ENCODE results near the gene PLEKHF1.

PLEKHF1 gene

DNA sequence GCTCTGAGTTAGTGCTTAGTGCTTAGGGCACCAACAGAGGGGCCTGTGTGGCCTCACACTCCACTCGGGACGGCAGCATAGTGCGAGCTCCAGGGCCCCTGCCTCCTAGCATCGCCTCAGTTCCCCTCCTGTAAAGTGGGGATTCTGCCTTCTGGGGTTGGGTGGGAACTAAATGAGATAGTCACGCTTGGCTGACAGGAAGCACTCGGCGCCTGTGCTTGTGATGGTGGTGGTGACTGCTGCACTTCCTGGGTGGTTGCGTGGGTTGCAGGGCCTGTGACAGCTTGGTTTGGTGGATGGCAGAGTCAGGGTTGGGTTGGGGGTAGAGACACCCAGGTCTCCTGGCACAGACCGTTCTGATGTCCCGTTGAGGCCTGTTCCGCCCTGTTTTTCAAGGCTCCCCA is 7.7 kb downstream of the PLEKHF1 start:
- no peaks in the 10 kb centered on the region for H3K4me1 ChIP-seq (ENCODE audit: control insufficient read depth, insufficient read depth, low read length, poor library complexity, severe bottlenecking)
- H3K9me3 ChIP-seq (ENCODE audit: control insufficient read depth, low read length) = no peaks in the 10 kb centered on the region
- H3K4me3 ChIP-seq (ENCODE audit: extremely low read depth, insufficient read depth, low read length, poor library complexity, severe bottlenecking) = no peak overlapping the region
- H3K27ac ChIP-seq (ENCODE audit: low read depth, low read length, severe bottlenecking) = no peak overlapping the region
- H3K36me3 ChIP-seq (ENCODE audit: control insufficient read depth, insufficient read depth, low read length) = no peaks in the 10 kb centered on the region
- WGBS, 2 experiments (ENCODE audit: insufficient coverage in 2 of 2) = 90 to 93% methylated on average over 5 to 11 of the region's 11 CpGs

GRCh38 chr19:29673451-29674371 is 8.4 kb downstream of the PLEKHF1 start:
- Histone ChIP-seq H3K4me3 (ENCODE audit: extremely low read depth, insufficient read depth, low read length, poor library complexity, severe bottlenecking) (no peak overlapping the region), H3K27ac (ENCODE audit: low read depth, low read length, severe bottlenecking) (no peak overlapping the region), H3K9me3 (ENCODE audit: control insufficient read depth, low read length) (no peaks in the 10 kb centered on the region), H3K36me3 (ENCODE audit: control insufficient read depth, insufficient read depth, low read length) (no peaks in the 10 kb centered on the region), H3K4me1 (ENCODE audit: control insufficient read depth, insufficient read depth, low read length, poor library complexity, severe bottlenecking) (no peaks in the 10 kb centered on the region)
- 95 to 96% methylated on average over 53 to 55 of the region's 57 CpGs for WGBS, 2 experiments (ENCODE audit: insufficient coverage in 2 of 2)

- Histone ChIP-seq H3K36me3 (ENCODE audit: control insufficient read depth, insufficient read depth, low read length) (no peaks in the 10 kb centered on the region), H3K27ac (ENCODE audit: low read depth, low read length, severe bottlenecking) (no peak overlapping the region), H3K4me3 (ENCODE audit: extremely low read depth, insufficient read depth, low read length, poor library complexity, severe bottlenecking) (no peak overlapping the region), H3K9me3 (ENCODE audit: control insufficient read depth, low read length) (no peaks in the 10 kb centered on the region), H3K4me1 (ENCODE audit: control insufficient read depth, insufficient read depth, low read length, poor library complexity, severe bottlenecking) (no peaks in the 10 kb centered on the region)
- WGBS, 2 experiments (ENCODE audit: insufficient coverage in 2 of 2) = 93 to 95% methylated on average over 25 to 34 of the region's 34 CpGs
Measured at GRCh38 chr19:29674374-29675119, 9.3 kb downstream of the PLEKHF1 start.

DNA sequence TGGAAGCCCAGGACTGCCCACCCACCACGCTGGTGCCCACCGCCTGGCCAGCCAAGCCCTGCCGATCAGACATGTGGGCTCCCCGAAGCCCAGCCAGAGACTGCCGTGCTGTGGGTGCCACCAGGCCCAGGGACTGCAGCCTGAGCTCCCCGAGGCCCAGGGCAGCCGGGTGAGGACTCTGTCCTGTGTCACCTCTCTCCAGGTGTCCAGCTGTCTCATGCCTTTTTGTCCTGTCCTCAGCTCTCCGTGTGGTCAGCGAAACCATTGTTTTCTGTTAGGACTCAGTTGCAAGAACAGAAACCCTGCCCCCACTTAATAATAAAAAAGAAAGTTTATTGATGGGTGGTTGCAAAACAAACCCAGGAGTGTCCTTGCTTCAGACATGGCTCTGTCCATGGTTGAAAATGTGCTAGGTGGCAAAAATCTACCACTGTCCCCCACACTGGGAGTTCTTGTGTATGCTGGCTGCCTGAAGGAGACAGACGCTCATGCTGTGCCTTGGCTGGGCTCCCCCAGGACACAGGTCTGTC is 9.9 kb downstream of the PLEKHF1 start:
- WGBS, 2 experiments (ENCODE audit: insufficient coverage in 2 of 2) = 92 to 97% methylated on average over 6 to 8 of the region's 10 CpGs
- no peaks in the 10 kb centered on the region for H3K36me3 ChIP-seq (ENCODE audit: control insufficient read depth, insufficient read depth, low read length)
- no peaks in the 10 kb centered on the region for H3K4me1 ChIP-seq (ENCODE audit: control insufficient read depth, insufficient read depth, low read length, poor library complexity, severe bottlenecking)
- no peaks in the 10 kb centered on the region for H3K9me3 ChIP-seq (ENCODE audit: control insufficient read depth, low read length)
- H3K27ac ChIP-seq (ENCODE audit: low read depth, low read length, severe bottlenecking) = no peak overlapping the region
- no peak overlapping the region for H3K4me3 ChIP-seq (ENCODE audit: extremely low read depth, insufficient read depth, low read length, poor library complexity, severe bottlenecking)

GRCh38 chr19:29675650-29676186 is 10.5 kb downstream of the PLEKHF1 start:
- Histone ChIP-seq H3K36me3 (ENCODE audit: control insufficient read depth, insufficient read depth, low read length) (no peaks in the 10 kb centered on the region), H3K9me3 (ENCODE audit: control insufficient read depth, low read length) (no peaks in the 10 kb centered on the region), H3K4me3 (ENCODE audit: extremely low read depth, insufficient read depth, low read length, poor library complexity, severe bottlenecking) (no peak overlapping the region), H3K27ac (ENCODE audit: low read depth, low read length, severe bottlenecking) (no peak overlapping the region), H3K4me1 (ENCODE audit: control insufficient read depth, insufficient read depth, low read length, poor library complexity, severe bottlenecking) (no peaks in the 10 kb centered on the region)
- WGBS, 2 experiments (ENCODE audit: insufficient coverage in 2 of 2) = 91 to 92% methylated on average over 13 of the region's 13 CpGs

- no peaks in the 10 kb centered on the region for H3K9me3 ChIP-seq (ENCODE audit: control insufficient read depth, low read length)
- H3K36me3 ChIP-seq (ENCODE audit: control insufficient read depth, insufficient read depth, low read length) = no peaks in the 10 kb centered on the region
- 80 to 85% methylated on average over 5 to 8 of the region's 8 CpGs for WGBS, 2 experiments (ENCODE audit: insufficient coverage in 2 of 2)
- H3K27ac ChIP-seq (ENCODE audit: low read depth, low read length, severe bottlenecking) = no peak overlapping the region
- no peaks in the 10 kb centered on the region for H3K4me1 ChIP-seq (ENCODE audit: control insufficient read depth, insufficient read depth, low read length, poor library complexity, severe bottlenecking)
- H3K4me3 ChIP-seq (ENCODE audit: extremely low read depth, insufficient read depth, low read length, poor library complexity, severe bottlenecking) = no peak overlapping the region
Measured at GRCh38 chr19:29676586-29676985, 11.3 kb downstream of the PLEKHF1 start.

- H3K36me3 ChIP-seq (ENCODE audit: control insufficient read depth, insufficient read depth, low read length) = no peaks in the 10 kb centered on the region
- H3K4me1 ChIP-seq (ENCODE audit: control insufficient read depth, insufficient read depth, low read length, poor library complexity, severe bottlenecking) = no peaks in the 10 kb centered on the region
- H3K4me3 ChIP-seq (ENCODE audit: extremely low read depth, insufficient read depth, low read length, poor library complexity, severe bottlenecking) = no peak overlapping the region
- no peak overlapping the region for H3K27ac ChIP-seq (ENCODE audit: low read depth, low read length, severe bottlenecking)
- 86 to 89% methylated on average over 15 to 23 of the region's 23 CpGs for WGBS, 2 experiments (ENCODE audit: insufficient coverage in 2 of 2)
- H3K9me3 ChIP-seq (ENCODE audit: control insufficient read depth, low read length) = no peaks in the 10 kb centered on the region
Measured at GRCh38 chr19:29677001-29677817, 11.9 kb downstream of the PLEKHF1 start.

DNA sequence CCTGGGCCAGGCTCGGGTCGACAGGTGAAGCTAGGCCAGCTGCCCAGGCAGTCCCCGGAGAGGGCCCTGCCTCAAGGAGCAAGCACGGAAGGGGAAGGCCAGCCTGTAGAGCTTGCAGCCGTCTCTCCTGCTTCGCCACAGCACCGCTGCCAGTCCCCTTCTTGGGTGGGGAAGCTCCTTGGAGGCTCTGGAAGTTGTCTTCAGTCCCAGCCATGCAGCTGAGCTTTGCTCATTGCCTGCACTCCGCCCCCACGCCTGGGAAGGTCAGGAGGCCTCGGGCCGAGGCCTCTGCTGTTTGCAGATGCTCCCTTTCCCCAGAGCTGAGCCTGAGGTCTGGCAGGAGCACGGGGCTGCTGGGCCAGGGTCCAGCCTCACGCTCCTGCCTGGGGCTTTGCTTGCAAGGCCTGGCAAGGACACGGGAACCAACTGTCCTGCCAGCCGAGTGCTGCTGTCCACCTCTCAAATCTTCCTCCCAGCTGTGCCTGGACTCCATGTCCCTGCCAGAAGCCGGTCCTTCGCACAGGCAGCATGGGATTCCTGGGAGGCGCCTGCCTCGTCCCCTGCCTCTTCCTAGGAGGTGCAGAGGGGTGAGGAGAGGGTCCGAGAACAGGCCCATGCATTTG is 13.3 kb downstream of the PLEKHF1 start:
- no peaks in the 10 kb centered on the region for H3K4me1 ChIP-seq (ENCODE audit: control insufficient read depth, insufficient read depth, low read length, poor library complexity, severe bottlenecking)
- H3K9me3 ChIP-seq (ENCODE audit: control insufficient read depth, low read length) = no peaks in the 10 kb centered on the region
- H3K27ac ChIP-seq (ENCODE audit: low read depth, low read length, severe bottlenecking) = no peak overlapping the region
- no peaks in the 10 kb centered on the region for H3K36me3 ChIP-seq (ENCODE audit: control insufficient read depth, insufficient read depth, low read length)
- 87 to 88% methylated on average over 15 to 16 of the region's 20 CpGs for WGBS, 2 experiments (ENCODE audit: insufficient coverage in 2 of 2)
- no peak overlapping the region for H3K4me3 ChIP-seq (ENCODE audit: extremely low read depth, insufficient read depth, low read length, poor library complexity, severe bottlenecking)

- Histone ChIP-seq H3K9me3 (ENCODE audit: control insufficient read depth, low read length) (no peaks in the 10 kb centered on the region), H3K4me1 (ENCODE audit: control insufficient read depth, insufficient read depth, low read length, poor library complexity, severe bottlenecking) (no peaks in the 10 kb centered on the region), H3K27ac (ENCODE audit: low read depth, low read length, severe bottlenecking) (no peak overlapping the region), H3K4me3 (ENCODE audit: extremely low read depth, insufficient read depth, low read length, poor library complexity, severe bottlenecking) (no peak overlapping the region), H3K36me3 (ENCODE audit: control insufficient read depth, insufficient read depth, low read length) (no peaks in the 10 kb centered on the region)
- WGBS, 2 experiments (ENCODE audit: insufficient coverage in 2 of 2) = 85 to 89% methylated on average over 8 to 9 of the region's 9 CpGs
Measured at GRCh38 chr19:29679598-29680210, 14.4 kb downstream of the PLEKHF1 start.

Measured in mesodermal cell (in vitro differentiated cells).